Astrocyte of the spinal cord (primary cell): ENCODE measurements around the gene ADAMTS2.

Source experiments
- DNase-seq: peaks from one replicate; pipeline ENCODE4 v3.0.0; 2011; ENCODE audit warnings: low read depth, low spot score
- H3K4me3 ChIP-seq: 2 replicates; pipeline ENCODE4 v1.5.1; 2011; ENCODE audit warnings: low read depth, mild to moderate bottlenecking, low read length, moderate library complexity
- CTCF ChIP-seq: IDR thresholded peaks from 2 replicates; pipeline ENCODE4 v1.5.1; 2012; ENCODE audit warnings: low read depth, mild to moderate bottlenecking, low read length, inconsistent platforms
- in situ Hi-C: cut with HindIII; loops from 2 replicates; pipeline ENCODE4 v1.10.0; 2017; ENCODE audit warnings: low sequenced_read_pairs

Gene ADAMTS2

GRCh38 chr5:179240561-179240960 lies 104.7 kb downstream of the ADAMTS2 start:
- no peak overlapping the region for H3K4me3 ChIP-seq
- TF ChIP-seq CTCF: no peak
- no peak for DNase-seq
- in situ Hi-C loops: no loop called here

- no peak overlapping the region for H3K4me3 ChIP-seq
These were observed 105.8 kb downstream of the ADAMTS2 start for GRCh38 chr5:179239256-179240135.

GRCh38 chr5:179238628-179238970 lies 106.7 kb downstream of the ADAMTS2 start:
- in situ Hi-C loops: no loop called here
- H3K4me3 ChIP-seq: no peak overlapping the region
- no peak for DNase-seq
- no peak for TF ChIP-seq CTCF

More at GRCh38 chr5:179239256-179240135, 105.8 kb downstream of the ADAMTS2 start:
- in situ Hi-C loops: no loop called here
- no peak for TF ChIP-seq CTCF
- DNase-seq: no peak

GRCh38 chr5:179237770-179238627 lies 107.3 kb downstream of the ADAMTS2 start:
- no peak for TF ChIP-seq CTCF
- in situ Hi-C loops: no loop called here
- no peak for DNase-seq
- no peak overlapping the region for H3K4me3 ChIP-seq

GRCh38 chr5:179235416-179236400 lies 109.6 kb downstream of the ADAMTS2 start:
- in situ Hi-C loops: no loop called here

More at GRCh38 chr5:179235416-179236400, 109.6 kb downstream of the ADAMTS2 start:
- no peak overlapping the region for H3K4me3 ChIP-seq
- no peak for DNase-seq
- no peak for TF ChIP-seq CTCF
